ENCODE measurements around the gene NKX1-2. TPM values are rescaled to one million over a fixed set of nuclear protein-coding genes. Genes with fewer than 3 reads are reported as not detected.

Gene NKX1-2
- not detected in 2 replicates for total RNA-seq

GRCh38 chr10:124450012-124450782 is at the start of gene NKX1-2:
Gene NKX1-2 (minus strand): TSS chr10:124450035. CDS start chr10:124449943, 92 bp downstream.
- no peak for DNase-seq (ENCODE audit: extremely low read depth, low read depth, low spot score)

GRCh38 chr10:124498056-124498455 is 48.2 kb upstream of the NKX1-2 start:
- no peak for DNase-seq (ENCODE audit: extremely low read depth, low read depth, low spot score)

- no peak for DNase-seq (ENCODE audit: extremely low read depth, low read depth, low spot score)
These were observed 47.5 kb upstream of the NKX1-2 start for GRCh38 chr10:124497196-124497881.

DNA sequence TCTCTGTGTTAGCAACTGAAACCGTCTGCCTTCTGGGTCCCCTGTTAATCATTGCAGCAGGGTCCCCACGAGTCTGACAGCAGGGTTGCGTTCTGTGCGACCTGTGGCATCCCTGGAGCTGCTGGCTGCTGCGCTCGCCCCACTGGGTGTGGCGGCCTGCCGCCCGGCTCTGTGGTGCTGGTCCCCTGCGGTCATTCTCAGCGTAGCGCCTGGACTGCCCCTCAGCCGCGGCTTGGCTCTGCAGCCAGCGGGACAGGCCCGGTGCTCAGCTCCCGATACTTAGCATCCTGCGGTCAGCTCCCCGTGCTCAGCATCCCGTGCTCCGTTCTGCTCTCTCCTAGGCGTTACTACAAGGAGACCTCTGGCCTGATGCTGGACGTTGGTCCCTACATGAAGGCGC is 46.8 kb upstream of the NKX1-2 start:
- DNase-seq (ENCODE audit: extremely low read depth, low read depth, low spot score), result no peak

DNA sequence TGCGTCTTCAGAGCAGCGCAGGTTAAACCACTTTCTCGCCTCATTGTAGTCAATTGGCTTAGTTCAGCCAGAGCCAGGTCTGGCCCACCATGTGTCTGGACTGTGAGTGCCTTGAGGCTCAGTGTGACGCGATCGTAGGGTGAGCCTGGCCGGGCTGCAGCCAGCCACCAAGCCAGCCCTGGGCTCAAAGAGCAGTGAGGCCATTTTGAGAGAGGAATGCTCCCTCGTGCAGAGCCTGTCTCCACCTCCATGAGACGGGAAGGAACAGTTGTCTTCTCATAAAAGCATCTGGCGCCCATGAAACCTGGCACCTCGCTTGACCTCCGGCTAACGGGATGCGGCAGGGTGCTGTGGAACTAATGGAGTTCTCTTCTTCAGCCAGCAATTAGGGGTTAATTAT is 46.3 kb upstream of the NKX1-2 start:
- no peak for DNase-seq (ENCODE audit: extremely low read depth, low read depth, low spot score)

DNA sequence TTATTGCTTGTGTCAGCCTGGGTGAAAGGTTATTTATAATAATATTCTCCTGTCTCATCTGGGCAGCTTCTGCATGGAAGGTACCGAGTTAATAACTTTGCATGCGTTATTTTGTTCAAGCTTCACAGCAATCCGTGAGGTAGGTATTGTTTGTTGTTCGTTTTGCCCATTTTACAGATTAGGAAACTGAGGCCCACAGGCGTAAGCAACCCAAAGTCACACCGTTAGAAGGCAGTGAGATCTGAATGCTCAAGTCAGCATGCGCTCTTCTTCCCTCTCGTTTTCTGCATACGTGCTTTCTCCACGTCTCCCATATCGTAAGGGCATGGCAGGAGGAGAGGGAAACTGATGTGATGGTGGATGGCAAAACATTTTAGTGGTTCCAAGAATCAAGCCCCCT is 45.9 kb upstream of the NKX1-2 start:
- DNase-seq (ENCODE audit: extremely low read depth, low read depth, low spot score), result no peak

DNA sequence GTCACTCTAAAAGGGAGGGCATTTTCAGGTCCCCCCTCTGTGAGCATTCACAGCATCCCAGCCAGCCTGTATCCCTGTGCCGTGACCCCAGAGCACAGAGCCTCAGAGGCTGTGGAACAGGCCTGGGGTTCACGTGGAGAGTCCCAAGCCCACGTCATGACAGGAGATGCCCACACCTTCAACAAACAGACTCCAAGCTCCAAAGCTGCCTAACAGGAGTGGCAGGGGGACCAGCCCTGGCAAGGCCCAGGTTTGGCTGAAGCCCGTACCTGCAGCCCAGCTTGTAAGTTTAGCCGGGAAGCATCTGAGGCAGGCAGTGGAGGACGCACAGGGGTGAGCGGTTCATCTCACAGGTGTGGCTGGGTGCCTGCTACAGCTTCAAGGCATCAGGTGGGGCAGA is 45.3 kb upstream of the NKX1-2 start:
- no peak for DNase-seq (ENCODE audit: extremely low read depth, low read depth, low spot score)

GRCh38 chr10:124494046-124494807 is 44.4 kb upstream of the NKX1-2 start:
- no peak for DNase-seq (ENCODE audit: extremely low read depth, low read depth, low spot score)

GRCh38 chr10:124493214-124493882 is 43.5 kb upstream of the NKX1-2 start:
- DNase-seq (ENCODE audit: extremely low read depth, low read depth, low spot score), result no peak

DNA sequence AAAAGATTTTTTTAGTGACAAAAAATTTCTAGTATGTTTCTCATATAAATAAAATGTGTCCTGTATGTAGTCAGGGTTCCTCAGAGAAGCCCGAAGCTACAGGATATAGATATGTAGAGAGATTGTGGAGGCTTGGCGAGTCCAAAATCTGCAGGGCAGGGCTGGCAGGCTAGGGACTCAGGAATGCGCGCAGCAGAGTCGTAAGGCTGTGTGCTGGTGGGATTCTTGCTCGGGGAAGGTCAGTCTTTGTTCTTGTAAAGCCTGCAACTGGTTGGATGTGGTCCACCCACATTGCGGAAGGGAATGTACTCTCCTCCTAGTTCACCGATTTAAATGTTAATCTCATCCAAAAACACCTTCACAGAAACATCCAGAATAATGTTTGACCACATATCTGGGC is 42.4 kb upstream of the NKX1-2 start:
- DNase-seq (ENCODE audit: extremely low read depth, low read depth, low spot score), result no peak

DNA sequence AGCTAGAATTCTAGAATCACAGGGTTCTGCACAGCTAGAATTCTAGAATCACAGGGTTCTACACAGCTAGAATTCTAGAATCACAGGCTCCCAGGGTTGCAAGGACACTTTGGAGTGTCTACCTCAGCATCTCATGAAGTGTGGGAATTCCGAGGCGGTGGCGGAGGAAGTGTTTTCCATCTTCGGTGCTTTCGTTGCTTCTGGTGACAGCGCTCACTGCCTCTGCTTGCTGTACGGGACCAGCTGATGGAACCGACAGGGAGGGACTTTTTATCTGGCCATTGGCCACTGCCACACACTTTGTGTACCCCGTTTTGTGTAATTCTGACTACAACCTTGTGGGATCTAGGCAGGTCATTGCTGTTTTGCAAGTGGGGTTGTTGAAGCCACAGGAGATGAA is 41.3 kb upstream of the NKX1-2 start:
- DNase-seq (ENCODE audit: extremely low read depth, low read depth, low spot score), result no peak

DNA sequence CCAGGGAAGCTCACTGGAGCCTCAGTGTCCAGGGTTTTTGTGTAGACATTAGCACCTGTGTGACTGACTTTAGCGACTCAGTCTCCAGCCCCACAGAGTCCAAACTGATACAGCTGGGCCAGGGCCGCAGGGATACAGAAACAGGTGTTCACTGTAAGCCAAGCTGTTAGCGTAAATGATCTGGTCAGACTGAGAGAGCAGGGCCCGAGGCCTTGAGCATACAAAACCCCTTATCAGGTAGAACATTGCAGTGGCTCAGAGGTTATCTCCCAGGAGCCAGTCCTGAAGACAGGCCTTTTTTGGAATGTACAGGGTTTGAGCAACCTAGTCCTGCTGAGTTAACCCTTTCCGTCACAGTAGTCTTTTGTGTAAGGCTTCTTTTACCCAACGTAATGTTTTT is 36.8 kb upstream of the NKX1-2 start:
- no peak for DNase-seq (ENCODE audit: extremely low read depth, low read depth, low spot score)

DNA sequence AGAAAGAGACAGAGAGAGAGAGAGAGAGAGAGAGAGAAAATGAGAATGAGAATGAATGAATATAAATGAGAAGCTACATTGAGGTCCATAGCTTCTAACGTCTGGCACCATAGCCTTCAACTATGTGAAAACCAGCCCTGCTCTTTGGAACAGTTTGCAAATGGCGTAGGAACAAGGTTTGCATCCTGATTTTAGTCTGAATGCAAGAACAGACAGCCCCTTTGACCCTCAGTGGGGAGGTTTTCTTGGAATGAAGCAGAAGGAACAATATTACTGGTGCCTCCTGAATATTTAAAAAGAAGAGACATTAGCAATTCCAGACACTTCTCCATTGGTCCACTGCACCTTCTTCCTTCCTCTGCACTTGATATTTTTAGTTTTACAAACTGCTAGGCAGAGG is 34.8 kb upstream of the NKX1-2 start:
- no peak for DNase-seq (ENCODE audit: extremely low read depth, low read depth, low spot score)

DNA sequence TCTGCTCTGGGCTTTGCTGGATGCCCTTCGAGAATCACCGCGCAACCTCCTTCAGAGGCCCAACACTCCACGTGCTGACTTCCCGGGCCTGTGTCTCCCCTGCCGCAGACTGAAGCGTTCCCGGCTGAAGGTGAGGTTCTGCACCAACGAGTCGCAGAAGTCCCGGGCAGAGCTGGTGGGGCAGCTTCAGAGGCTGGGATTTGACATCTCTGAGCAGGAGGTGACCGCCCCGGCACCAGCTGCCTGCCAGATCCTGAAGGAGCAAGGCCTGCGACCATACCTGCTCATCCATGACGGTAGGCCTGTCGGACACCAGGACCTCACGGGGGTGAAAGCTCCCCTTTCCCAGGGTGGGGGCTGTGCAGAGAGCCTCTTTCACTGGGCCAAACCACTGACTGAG is 34.2 kb upstream of the NKX1-2 start:
- no peak for DNase-seq (ENCODE audit: extremely low read depth, low read depth, low spot score)

DNA sequence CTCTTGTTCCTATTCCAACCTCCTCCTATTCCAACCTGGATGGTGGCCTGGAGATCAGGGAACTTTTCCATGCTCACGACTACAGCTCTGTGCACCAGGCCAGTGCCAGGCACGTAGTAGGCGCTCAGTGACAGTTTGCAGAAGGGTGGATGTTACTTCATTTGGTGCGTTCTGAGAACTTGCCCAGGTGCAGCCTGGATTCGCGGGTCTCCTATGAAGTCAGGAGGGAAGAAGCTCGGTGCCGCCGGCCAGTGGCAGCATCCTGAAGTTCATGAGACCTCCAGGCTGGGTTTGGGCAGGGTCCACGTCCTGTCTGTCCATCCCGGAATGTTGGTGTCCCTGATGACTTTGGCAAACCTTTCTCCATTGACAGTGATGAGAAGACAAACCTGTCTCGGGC is 33.0 kb upstream of the NKX1-2 start:
- DNase-seq (ENCODE audit: extremely low read depth, low read depth, low spot score), result no peak

- DNase-seq (ENCODE audit: extremely low read depth, low read depth, low spot score), result no peak
These were observed 32.5 kb upstream of the NKX1-2 start for GRCh38 chr10:124482236-124482800.

DNA sequence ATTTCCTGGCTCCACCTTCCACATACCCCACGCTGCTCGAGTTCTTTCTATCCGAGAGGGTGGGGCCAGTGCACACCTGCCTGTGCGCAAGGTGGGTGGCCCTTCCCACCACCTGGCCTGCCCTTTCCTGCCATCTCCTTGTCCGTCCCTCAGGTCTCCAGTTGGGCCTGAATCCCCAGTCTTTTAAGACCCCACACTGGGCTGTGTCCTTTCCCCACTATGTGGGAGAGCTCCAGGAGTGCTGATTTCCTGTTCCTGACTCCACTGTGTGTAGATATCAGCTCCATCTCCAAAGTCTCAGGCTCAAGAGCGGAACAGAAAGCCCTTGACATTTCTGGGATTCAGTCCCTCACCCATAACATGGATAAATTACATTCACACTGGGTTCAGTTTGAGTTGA is 31.9 kb upstream of the NKX1-2 start:
- no peak for DNase-seq (ENCODE audit: extremely low read depth, low read depth, low spot score)

DNA sequence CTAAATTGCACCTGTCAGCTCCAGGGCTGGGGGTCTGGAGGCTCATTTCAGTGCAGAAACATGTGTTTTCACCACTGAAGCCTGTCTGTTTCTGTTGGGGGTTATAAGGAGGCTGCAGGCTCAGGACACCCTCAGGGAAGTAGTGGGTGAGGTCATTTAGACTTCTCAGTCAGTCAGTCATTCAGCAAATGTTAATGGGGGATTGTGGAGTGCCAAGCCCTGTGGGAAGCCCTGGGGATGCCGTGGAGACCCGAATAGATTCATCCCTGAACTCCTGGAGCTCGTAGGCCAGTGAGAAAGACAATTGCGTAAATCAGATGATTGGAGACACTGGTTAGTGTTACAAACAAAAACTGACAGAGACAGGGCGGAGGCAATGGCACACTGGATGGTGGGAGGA is 31.0 kb upstream of the NKX1-2 start:
- DNase-seq (ENCODE audit: extremely low read depth, low read depth, low spot score), result no peak

- no peak for DNase-seq (ENCODE audit: extremely low read depth, low read depth, low spot score)
These were observed 28.7 kb upstream of the NKX1-2 start for GRCh38 chr10:124478515-124478914.

DNA sequence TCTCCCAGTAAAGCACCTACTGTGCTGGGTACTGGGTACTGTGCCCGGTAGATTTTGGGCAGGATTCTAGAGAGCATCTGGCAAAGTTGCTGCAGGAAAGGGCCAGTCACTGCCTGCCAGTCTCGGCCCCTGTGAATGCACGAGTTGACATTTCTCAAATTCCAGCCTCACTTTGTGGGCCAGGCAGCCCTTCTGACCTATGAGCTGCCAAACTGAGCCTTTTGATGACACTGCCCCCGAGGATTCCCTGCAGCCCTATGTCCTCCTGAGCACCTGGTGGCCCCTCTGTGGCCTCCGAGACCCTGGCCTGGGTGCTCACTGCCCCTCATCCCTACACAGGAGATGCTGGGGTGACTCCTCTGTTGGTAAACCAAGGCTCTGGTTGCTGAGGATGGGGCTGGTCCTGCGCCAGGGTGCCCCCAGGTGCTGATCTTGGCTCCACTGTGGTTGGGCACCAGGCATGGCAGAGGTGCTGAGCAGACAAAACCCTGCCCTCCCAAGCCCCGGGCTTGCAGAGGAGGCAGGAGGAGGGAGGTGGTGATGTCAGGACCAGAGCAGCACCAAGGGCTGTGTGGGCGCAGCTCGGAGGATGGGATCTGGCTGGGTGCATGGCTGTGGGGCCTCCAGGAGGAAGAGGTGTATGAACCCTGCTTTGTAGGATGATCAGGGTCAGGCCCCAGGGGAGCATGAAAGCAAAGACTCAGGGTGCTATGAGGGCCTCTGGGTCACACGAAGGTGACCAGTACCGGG is 28.0 kb upstream of the NKX1-2 start:
- no peak for DNase-seq (ENCODE audit: extremely low read depth, low read depth, low spot score)
